IgD-negative memory B cell (primary cell): ENCODE data around the gene TMEM119. TPM values are rescaled to one million over a fixed set of nuclear protein-coding genes. Genes with fewer than 3 reads are reported as not detected.
A peak's percentile ranks its signal among the peaks of the same experiment; 100 is the strongest.

Source experiments
- H3K27ac Mint-ChIP-seq, 3 donors: one replicate each; pipeline ENCODE4 v1.8.0; 2020 to 2022; ENCODE audit warnings: mild to moderate bottlenecking in 3 of 3, mixed read lengths in 3 of 3, moderate library complexity in 1 of 3
- H3K27me3 Mint-ChIP-seq: one replicate; pipeline ENCODE4 v1.8.0; 2021; ENCODE audit warnings: mixed read lengths
- H3K36me3 Mint-ChIP-seq: one replicate; pipeline ENCODE4 v1.8.0; 2020; ENCODE audit warnings: mild to moderate bottlenecking, mixed read lengths
- H3K4me1 Mint-ChIP-seq, 3 donors: one replicate each; pipeline ENCODE4 v1.8.0; 2020 to 2022; ENCODE audit warnings: mixed read lengths in 3 of 3, mild to moderate bottlenecking in 1 of 3
- H3K4me3 Mint-ChIP-seq, 4 donors: one replicate each; pipeline ENCODE4 v1.8.0; 2020 to 2022; ENCODE audit warnings: mild to moderate bottlenecking in 4 of 4, mixed read lengths in 4 of 4, moderate library complexity in 3 of 4
- H3K9me3 Mint-ChIP-seq, 3 donors: one replicate each; pipeline ENCODE4 v1.8.0; 2020 to 2021; ENCODE audit warnings: mixed read lengths in 3 of 3, mild to moderate bottlenecking in 1 of 3
- polyA plus RNA-seq: library from polyadenylated mRNA; unstranded; fragments of 300-500 nt; fragmentation: Illumina TruSeq; gene quantifications from one replicate; pipeline ENCODE4 v1.2.3, GENCODE V29; 2021

The TMEM119 gene
- polyA plus RNA-seq, 1 donor from 2014 or later: 0.33 TPM

- Mint-ChIP-seq H3K4me3 (peak overlapping the region in 2 of 4 donors; percentile 74), H3K27me3 (no peaks in the 10 kb centered on the region), H3K4me1 (peaks cover 42 to 61% (median 59%) of the 10 kb centered on the region in 3 donors), H3K36me3 (no peaks in the 10 kb centered on the region), H3K9me3 (no peaks in the 10 kb centered on the region), H3K27ac (peak overlapping the region in 1 of 3 donors; percentile 36)
Observed at GRCh38 chr12:108551535-108551934, 46.3 kb downstream of the TMEM119 start.

GRCh38 chr12:108548954-108549521, 48.8 kb downstream of the TMEM119 start:
- peaks cover under 1% of the 10 kb centered on the region for H3K36me3 Mint-ChIP-seq
- H3K4me3 Mint-ChIP-seq: peak overlapping the region in 1 of 4 donors; percentile 37
- H3K27me3 Mint-ChIP-seq: no peaks in the 10 kb centered on the region
- peak overlapping the region in 1 of 3 donors; percentile 47 for H3K27ac Mint-ChIP-seq
- peaks cover 43 to 50% (median 46%) of the 10 kb centered on the region in 3 donors for H3K4me1 Mint-ChIP-seq
- H3K9me3 Mint-ChIP-seq: no peaks in the 10 kb centered on the region

- H3K4me3 Mint-ChIP-seq: peak overlapping the region in 1 of 4 donors; percentile 4
- peaks cover 4% of the 10 kb centered on the region for H3K36me3 Mint-ChIP-seq
- H3K27me3 Mint-ChIP-seq: no peaks in the 10 kb centered on the region
- no peaks in the 10 kb centered on the region for H3K9me3 Mint-ChIP-seq
- peaks cover 32 to 46% (median 37%) of the 10 kb centered on the region in 3 donors for H3K4me1 Mint-ChIP-seq
- H3K27ac Mint-ChIP-seq: peak overlapping the region in 1 of 3 donors; percentile 35
Observed at GRCh38 chr12:108547686-108548085, 50.2 kb downstream of the TMEM119 start.

GRCh38 chr12:108543652-108544051, 54.2 kb downstream of the TMEM119 start:
- Mint-ChIP-seq H3K36me3 (peaks cover 4% of the 10 kb centered on the region), H3K4me1 (peaks cover 22 to 36% (median 29%) of the 10 kb centered on the region in 3 donors), H3K27ac (peak overlapping the region in 2 of 3 donors; percentile 20 to 70)

DNA sequence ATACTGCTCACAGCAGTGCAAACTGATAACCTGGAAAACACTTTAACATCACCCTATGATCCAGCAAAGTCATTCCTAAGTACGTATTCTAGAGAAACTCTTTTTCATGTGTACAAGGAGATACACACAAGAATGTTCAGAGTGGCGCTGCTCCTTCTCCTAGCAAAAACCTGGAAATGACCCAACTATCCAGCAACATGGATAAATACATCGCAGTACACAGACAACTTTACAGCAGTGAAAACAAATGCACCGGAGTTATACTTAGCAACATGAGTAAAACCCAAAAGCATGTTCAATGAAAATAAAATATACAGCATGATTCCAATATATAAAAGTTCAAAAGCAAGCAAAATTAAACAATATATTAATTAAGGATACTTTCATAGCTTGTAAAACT, 55.6 kb downstream of the TMEM119 start:
- Mint-ChIP-seq H3K4me1 (peaks cover 19 to 27% (median 20%) of the 10 kb centered on the region in 3 donors), H3K4me3 (peak overlapping the region in 2 of 4 donors; percentile 52 to 94), H3K9me3 (no peaks in the 10 kb centered on the region), H3K27me3 (no peaks in the 10 kb centered on the region), H3K27ac (peak overlapping the region in 2 of 3 donors; percentile 18 to 90), H3K36me3 (peaks cover 8% of the 10 kb centered on the region)

More at GRCh38 chr12:108543652-108544051, 54.2 kb downstream of the TMEM119 start:
- H3K27me3 Mint-ChIP-seq: no peaks in the 10 kb centered on the region
- no peak overlapping the region for H3K4me3 Mint-ChIP-seq
- H3K9me3 Mint-ChIP-seq: no peaks in the 10 kb centered on the region

Other genes with a start within 250 kb of the TMEM119 start
- 3.5 TPM for gene FICD, start 82.8 kb downstream of the TMEM119 start, polyA plus RNA-seq
- gene SART3, start 36.9 kb downstream of the TMEM119 start, polyA plus RNA-seq: 51.9 TPM
- gene ISCU, start 35.5 kb downstream of the TMEM119 start, polyA plus RNA-seq: 488 TPM
- gene SELPLG, start 35.8 kb upstream of the TMEM119 start, polyA plus RNA-seq: 37.0 TPM
- gene CORO1C, start 133.4 kb upstream of the TMEM119 start, polyA plus RNA-seq: 71.8 TPM